Measurements from ENCODE around the gene CLDN6. TPM values are rescaled to one million over a fixed set of nuclear protein-coding genes. Genes with fewer than 3 reads are reported as not detected.

The CLDN6 gene
- total and polyA plus RNA-seq, 9 of the 15 experiments (the other 6 are each of a cell fraction or from before 2014, with no cell fraction given) = 0.22 to 0.75 (median 0.38) TPM; not detected in 3

- TF ChIP-seq, protein P1, sequence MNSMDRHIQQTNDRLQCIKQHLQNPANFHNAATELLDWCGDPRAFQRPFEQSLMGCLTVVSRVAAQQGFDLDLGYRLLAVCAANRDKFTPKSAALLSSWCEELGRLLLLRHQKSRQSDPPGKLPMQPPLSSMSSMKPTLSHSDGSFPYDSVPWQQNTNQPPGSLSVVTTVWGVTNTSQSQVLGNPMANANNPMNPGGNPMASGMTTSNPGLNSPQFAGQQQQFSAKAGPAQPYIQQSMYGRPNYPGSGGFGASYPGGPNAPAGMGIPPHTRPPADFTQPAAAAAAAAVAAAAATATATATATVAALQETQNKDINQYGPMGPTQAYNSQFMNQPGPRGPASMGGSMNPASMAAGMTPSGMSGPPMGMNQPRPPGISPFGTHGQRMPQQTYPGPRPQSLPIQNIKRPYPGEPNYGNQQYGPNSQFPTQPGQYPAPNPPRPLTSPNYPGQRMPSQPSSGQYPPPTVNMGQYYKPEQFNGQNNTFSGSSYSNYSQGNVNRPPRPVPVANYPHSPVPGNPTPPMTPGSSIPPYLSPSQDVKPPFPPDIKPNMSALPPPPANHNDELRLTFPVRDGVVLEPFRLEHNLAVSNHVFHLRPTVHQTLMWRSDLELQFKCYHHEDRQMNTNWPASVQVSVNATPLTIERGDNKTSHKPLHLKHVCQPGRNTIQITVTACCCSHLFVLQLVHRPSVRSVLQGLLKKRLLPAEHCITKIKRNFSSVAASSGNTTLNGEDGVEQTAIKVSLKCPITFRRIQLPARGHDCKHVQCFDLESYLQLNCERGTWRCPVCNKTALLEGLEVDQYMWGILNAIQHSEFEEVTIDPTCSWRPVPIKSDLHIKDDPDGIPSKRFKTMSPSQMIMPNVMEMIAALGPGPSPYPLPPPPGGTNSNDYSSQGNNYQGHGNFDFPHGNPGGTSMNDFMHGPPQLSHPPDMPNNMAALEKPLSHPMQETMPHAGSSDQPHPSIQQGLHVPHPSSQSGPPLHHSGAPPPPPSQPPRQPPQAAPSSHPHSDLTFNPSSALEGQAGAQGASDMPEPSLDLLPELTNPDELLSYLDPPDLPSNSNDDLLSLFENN (IDR thresholded peaks at IDR 0.05; ENCODE audit: low read depth in 2 of 2, low read length in 2 of 2) = peak in 1 of 2 experiments; percentile 56; a peak in 1 of 4 replicates
- TF ChIP-seq SAP30 (IDR thresholded peaks at IDR 0.05; ENCODE audit: borderline replicate concordance, insufficient read depth, low read depth, low read length, poor library complexity, severe bottlenecking) (peak; percentile 54), SREBF1 (IDR thresholded peaks at IDR 0.05; ENCODE audit: borderline replicate concordance, low read depth, low read length) (peak; percentile 97), GTF2A2 (tag; IDR thresholded peaks at IDR 0.05) (no peak), ELK1 (CRISPR knock-in tag; IDR thresholded peaks at IDR 0.05) (no peak), HLTF (IDR thresholded peaks at IDR 0.05) (no peak), HNRNPLL (IDR thresholded peaks at IDR 0.05; ENCODE audit: low read depth, low read length, poor library complexity, severe bottlenecking) (peak; percentile 93), ZBTB1 (CRISPR knock-in tag; IDR thresholded peaks at IDR 0.05; ENCODE audit: borderline replicate concordance, low read depth) (no peak), HES1 (IDR thresholded peaks at IDR 0.05; ENCODE audit: low read depth) (peak; percentile 82), FOXK2 (conservative IDR thresholded peaks at IDR 0.05 in 1 of 2, IDR thresholded peaks at IDR 0.05 in 1 of 2; ENCODE audit: low read depth in 2 of 2) (0 out of 4 replicates have a peak, but pooled peaks of 1 of the 2 experiments have one; percentile 9), E2F3 (CRISPR knock-in tag; IDR thresholded peaks at IDR 0.05) (peak; percentile 72; the same call in 1 of the 2 replicates), HDAC6 (IDR thresholded peaks at IDR 0.05; ENCODE audit: low read depth, low read length) (peak; percentile 46; the same call in 1 of the 2 replicates), KDM4B (IDR thresholded peaks at IDR 0.05; ENCODE audit: borderline replicate concordance in 2 of 2, low read depth in 1 of 2) (peak in 1 of 2 experiments; percentile 74; a peak in 2 of 4 replicates), ZNF311 (CRISPR knock-in tag; IDR thresholded peaks at IDR 0.05) (no peak), CREM (IDR thresholded peaks at IDR 0.05; ENCODE audit: low read depth) (peak; percentile 97), CTBP1 (IDR thresholded peaks at IDR 0.05; ENCODE audit: borderline replicate concordance) (no peak; the same call in 1 of the 2 replicates), PPARD (CRISPR knock-in tag; IDR thresholded peaks at IDR 0.05) (no peak)
- TF ChIP-seq, protein P2, sequence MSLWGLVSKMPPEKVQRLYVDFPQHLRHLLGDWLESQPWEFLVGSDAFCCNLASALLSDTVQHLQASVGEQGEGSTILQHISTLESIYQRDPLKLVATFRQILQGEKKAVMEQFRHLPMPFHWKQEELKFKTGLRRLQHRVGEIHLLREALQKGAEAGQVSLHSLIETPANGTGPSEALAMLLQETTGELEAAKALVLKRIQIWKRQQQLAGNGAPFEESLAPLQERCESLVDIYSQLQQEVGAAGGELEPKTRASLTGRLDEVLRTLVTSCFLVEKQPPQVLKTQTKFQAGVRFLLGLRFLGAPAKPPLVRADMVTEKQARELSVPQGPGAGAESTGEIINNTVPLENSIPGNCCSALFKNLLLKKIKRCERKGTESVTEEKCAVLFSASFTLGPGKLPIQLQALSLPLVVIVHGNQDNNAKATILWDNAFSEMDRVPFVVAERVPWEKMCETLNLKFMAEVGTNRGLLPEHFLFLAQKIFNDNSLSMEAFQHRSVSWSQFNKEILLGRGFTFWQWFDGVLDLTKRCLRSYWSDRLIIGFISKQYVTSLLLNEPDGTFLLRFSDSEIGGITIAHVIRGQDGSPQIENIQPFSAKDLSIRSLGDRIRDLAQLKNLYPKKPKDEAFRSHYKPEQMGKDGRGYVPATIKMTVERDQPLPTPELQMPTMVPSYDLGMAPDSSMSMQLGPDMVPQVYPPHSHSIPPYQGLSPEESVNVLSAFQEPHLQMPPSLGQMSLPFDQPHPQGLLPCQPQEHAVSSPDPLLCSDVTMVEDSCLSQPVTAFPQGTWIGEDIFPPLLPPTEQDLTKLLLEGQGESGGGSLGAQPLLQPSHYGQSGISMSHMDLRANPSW (CRISPR knock-in tag; IDR thresholded peaks at IDR 0.05) = no peak
Measured at GRCh38 chr16:3023669-3024478, 5.9 kb upstream of the CLDN6 start, which contains the start of the genes HCFC1R1 and THOC6 (continued).

All from K562 (cell line).